HG03039 (cell line): ENCODE measurements around the gene HOXB6.

Experiments
- ATAC-seq: cut with Tn5 transposase; IDR thresholded peaks from one replicate; pipeline ENCODE4 v1.9.1; 2021; ENCODE audit warnings: mild to moderate bottlenecking, moderate library complexity; ENCODE audit not compliant: unreplicated experiment

HOXB6 gene

GRCh38 chr17:48568499-48569239 lies 36.1 kb downstream of the HOXB6 start:
- ATAC-seq: no peak

GRCh38 chr17:48567646-48568354 lies 37.0 kb downstream of the HOXB6 start:
- ATAC-seq: no peak

- ATAC-seq: no peak
Observed at GRCh38 chr17:48567209-48567608, 37.6 kb downstream of the HOXB6 start.

GRCh38 chr17:48566717-48567116 lies 38.1 kb downstream of the HOXB6 start:
- no peak for ATAC-seq

- ATAC-seq: no peak
Observed at GRCh38 chr17:48565925-48566710, 38.7 kb downstream of the HOXB6 start.

GRCh38 chr17:48565022-48565554 lies 39.7 kb downstream of the HOXB6 start:
- no peak for ATAC-seq

GRCh38 chr17:48564188-48565021 lies 40.4 kb downstream of the HOXB6 start:
- ATAC-seq: no peak

- ATAC-seq: no peak
Observed at GRCh38 chr17:48563867-48564187, 41.0 kb downstream of the HOXB6 start.

GRCh38 chr17:48563385-48563838 lies 41.4 kb downstream of the HOXB6 start:
- ATAC-seq: no peak

- ATAC-seq: no peak
Observed at GRCh38 chr17:48562934-48563333, 41.9 kb downstream of the HOXB6 start.

- no peak for ATAC-seq
Observed at GRCh38 chr17:48561884-48562810, 42.6 kb downstream of the HOXB6 start.

GRCh38 chr17:48559840-48560817 lies 44.7 kb downstream of the HOXB6 start:
- no peak for ATAC-seq

GRCh38 chr17:48559122-48559839 lies 45.5 kb downstream of the HOXB6 start:
- no peak for ATAC-seq

- no peak for ATAC-seq
Observed at GRCh38 chr17:48558831-48559121, 46.0 kb downstream of the HOXB6 start.

- no peak for ATAC-seq
Observed at GRCh38 chr17:48558057-48558830, 46.5 kb downstream of the HOXB6 start.

- no peak for ATAC-seq
Observed at GRCh38 chr17:48556576-48557401, 48.0 kb downstream of the HOXB6 start.
